GM08714 (cell line): ENCODE data around the gene C17orf114.

Source experiments
- H3K4me3 ChIP-seq: fragments of 200-500 bp; sonication (Bioruptor generic); 2 replicates; pipeline ENCODE4 v1.5.1; 2014; ENCODE audit warnings: mild to moderate bottlenecking, low read length, inconsistent platforms
- ZNF274 ChIP-seq: IDR thresholded peaks from 2 replicates; pipeline ENCODE4 v1.6.1; 2012; ENCODE audit warnings: mild to moderate bottlenecking, low read depth, low read length

The C17orf114 gene

DNA sequence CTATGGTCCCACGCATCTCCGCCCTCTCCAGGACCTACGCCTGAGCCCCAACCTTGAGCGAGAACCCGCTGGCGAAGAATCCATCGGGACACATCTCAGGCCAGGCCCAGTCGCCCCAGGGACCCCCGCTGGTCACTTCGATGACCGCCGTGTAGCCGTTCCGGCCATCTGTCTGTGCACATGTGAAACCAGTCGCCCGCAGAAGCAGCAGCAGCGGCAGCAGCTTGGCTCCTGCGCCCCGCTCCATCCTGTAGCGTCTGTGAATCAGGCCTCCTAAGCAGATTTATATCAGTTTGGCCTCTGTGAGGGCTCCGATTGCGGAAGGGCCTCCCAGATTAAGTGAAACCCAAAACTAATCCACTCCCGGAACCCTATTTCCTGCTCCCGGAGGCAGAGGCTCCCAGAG is 16.0 kb downstream of the C17orf114 start, which contains the start of gene VMO1:
Gene VMO1, minus strand, starts transcription at position 259 of the 406 bp plus-strand sequence. Its CDS starts 12 bp downstream, at position 247.
- no peak within 1 kb of the TSS for H3K4me3 ChIP-seq
- TF ChIP-seq ZNF274, result no peak

DNA sequence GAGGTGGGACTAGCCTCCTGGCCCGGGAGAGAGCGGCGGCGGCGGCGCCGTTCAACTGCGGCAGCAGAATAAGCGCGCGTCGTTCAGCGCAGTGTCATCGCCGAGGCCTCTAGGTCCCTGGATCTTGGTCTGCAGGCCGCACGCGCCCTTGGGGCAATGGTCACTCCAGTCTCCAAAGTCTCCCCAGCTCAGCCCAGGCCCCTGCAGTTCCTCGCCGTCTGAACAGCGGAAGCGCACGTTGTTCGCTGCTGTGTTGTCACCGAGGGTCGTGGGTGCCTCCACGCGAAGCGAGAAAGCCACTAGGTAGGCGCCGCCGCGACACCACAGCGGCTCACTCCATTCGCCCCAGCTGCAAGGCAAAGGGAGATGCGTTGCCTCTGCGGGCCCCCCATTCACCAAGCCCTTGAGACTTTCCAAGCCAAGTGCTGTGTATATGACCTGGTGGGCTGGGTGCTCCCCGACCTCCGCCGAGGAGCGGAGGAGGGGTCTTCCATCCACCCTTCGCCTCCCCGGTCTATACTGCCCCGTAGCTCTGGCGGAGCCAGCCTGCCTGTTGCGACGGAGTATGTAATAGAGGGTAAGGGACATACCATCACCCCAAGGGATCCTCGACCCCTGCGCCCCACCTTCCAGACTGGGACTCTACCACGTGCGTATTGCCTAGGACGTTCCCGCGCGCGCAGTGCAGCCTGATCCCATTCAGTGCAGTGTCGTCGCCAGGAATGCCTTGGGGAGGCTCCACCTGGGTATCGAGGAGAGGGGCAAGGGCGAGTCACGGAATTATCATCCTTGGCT is 16.6 kb downstream of the C17orf114 start:
- TF ChIP-seq ZNF274, result no peak
- no peak overlapping the region for H3K4me3 ChIP-seq

DNA sequence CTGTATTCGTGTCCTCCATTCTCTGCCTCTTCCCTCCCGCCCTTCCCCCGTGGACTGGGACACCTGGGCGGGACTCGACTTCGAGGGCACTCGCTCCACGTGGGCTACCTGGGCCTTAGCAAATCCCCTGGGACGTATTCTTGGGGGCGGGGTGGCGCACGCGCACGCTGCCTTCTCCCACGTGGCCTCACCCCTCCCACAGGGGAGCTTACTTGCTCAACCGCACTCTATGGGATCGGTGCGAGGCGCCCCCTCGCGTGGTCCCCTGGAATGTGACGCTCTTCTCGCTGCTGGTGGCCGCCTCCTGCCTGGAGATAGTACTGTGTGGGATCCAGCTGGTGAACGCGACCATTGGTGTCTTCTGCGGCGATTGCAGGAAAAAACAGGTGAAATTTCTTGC is 19.5 kb downstream of the C17orf114 start:
- no peak for TF ChIP-seq ZNF274
- no peak overlapping the region for H3K4me3 ChIP-seq

DNA sequence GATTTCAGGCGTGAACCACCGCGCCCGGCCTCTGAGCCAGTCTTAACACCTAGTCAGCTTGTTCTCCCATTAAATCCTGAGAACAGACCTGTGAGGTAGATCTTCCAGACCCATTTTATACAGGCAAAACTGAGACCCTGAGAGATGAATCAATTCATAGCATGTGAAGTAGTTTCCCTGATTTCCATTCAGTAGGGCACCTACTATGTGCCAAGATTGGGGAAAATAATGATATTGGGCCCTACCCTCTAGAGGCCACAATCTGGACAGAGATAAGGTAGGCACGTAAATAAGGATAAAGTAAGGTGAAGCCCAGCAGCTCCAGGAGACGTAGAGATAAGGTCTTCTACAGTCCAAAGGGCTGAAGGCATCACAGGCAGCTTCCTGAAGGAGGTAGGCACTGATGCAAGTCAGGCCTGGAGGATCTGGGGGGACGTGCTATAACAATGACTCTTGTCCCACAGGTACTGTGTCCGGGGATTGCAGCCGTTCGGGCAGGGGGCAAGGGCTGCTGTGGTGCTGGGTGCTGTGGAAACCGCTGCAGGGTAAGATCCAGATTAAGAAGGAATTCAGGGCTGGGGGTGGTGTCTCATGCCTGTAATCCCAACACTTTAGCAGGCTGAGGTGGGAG is 21.7 kb downstream of the C17orf114 start:
- TF ChIP-seq ZNF274, result no peak
- H3K4me3 ChIP-seq, result no peak overlapping the region

DNA sequence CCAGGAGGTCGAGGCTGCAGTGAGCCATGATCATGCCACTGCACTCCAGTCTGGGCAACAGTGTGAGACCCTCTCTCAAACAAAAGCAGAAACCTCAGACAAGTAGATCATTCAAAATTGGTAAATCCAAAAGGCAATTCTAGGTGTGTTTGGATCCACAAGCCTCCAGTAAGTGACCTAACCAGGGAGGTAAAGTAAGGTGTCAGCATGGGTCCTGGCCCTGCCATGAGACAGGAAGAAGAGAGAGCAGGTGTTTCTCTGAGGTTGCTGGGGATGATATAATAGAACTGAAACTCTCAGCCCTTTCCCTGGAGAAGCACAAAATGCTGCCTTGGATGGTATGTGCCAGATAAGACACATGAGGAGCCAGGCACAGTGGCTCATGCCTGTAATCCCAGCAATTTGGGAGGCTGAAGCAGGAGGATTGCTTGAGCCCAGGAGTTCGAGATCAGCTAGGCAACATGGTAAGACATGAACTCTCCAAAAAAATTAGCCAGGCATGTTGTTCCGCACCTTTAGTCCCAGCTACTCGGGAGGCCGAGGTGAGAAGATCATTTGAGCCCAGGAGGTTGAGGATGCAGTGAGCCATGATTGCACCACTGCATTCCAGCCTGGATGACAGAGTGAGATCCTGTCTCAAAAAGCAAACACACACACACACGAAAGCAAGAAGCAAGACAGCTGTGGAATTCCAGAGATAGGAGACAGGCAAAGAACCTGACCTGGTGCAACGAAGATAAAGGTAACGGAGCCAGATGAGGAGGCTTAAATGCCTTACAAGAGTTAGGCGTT is 24.0 kb downstream of the C17orf114 start:
- TF ChIP-seq ZNF274, result no peak
- no peak overlapping the region for H3K4me3 ChIP-seq

DNA sequence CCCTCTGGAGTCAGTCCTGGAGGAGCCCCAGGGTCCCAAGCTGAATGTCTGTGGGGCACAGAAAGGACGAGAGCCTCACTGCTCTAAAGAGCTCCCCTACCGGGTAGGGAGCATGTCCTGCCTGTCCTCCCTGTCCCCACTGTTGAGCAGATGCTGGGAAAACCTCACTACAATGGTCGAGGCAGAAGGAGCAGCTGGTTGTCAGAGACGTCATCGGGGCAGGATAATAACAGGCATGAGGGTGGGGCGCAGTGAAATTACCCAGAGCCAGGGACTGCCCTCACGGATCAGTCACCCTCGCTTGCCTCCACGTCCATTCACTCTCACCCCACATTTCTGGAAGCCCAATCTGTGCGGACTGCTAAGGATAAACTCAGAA is 29.9 kb downstream of the C17orf114 start:
- H3K4me3 ChIP-seq, result no peak overlapping the region
- no peak for TF ChIP-seq ZNF274

DNA sequence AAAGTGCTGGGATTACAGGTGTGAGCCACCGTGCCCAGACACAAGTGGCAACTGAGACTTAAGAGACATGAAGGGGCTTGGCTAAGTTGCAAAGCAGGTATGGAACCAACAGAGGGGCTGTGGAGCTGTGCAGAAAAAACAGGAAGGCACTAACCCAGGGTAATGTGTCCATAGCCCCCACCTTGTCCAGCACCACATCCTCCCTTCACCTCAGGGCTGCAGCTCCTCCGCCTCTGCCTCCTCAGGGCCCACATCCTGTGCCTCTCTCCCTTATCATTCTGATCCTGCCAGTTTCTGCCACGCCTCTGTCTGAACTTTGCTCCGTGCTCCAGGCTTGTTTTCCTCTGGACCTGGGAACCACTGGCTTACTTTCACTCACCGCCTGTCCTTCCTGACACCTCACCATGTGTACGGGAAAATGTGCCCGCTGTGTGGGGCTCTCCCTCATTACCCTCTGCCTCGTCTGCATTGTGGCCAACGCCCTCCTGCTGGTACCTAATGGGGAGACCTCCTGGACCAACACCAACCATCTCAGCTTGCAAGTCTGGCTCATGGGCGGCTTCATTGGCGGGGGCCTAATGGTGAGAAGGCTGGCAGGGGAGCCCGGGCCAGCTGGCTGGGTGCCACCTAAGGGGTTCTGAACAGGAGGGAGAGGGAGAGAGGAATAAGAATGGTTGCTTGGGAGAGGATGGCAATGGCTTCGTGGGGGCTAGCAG is 30.5 kb downstream of the C17orf114 start, which contains the start of gene TM4SF5:
Gene TM4SF5, plus strand, starts transcription at position 368 of the 716 bp plus-strand sequence. Its CDS starts 37 bp downstream, at position 405.
- no peak within 1 kb of the TSS for H3K4me3 ChIP-seq
- TF ChIP-seq ZNF274, result no peak

DNA sequence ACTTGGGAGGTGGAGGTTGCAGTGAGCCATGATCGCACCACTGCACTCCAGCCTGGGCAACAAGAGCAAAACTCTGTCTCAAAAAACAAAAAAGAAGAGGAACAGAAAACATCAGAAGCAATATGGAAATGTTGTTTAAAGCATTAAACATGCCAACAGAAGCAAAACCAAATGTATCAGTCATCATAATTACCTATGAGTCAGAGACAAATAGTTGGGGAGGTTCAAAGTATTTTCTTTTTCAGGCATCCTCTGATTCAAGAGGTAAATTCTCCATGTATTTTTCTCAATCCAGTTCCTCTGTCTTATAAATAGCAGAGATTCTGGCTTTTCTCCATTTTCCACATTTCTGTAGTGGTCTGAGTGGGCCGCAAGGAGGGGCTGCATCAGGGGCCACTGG is 32.5 kb downstream of the C17orf114 start:
- no peak for TF ChIP-seq ZNF274
- H3K4me3 ChIP-seq, result no peak overlapping the region

DNA sequence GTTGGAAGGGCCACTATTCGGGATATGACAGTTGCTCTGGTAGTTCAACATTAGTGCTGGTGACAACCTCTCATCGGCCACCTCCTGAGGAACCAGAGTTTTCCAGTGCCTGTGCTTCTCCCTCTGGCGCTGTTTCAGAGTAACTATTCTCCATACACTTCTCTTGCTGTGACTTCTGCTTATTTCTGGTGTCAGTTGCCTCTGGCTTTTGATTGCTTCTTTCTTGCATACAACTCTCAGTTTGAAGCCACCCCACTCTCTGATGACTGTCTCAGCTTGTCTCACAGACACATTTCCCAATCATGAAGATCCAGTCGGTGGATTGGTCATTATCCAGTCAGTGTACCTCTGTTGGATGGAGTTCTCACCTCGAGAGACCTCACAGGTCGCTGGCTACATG is 33.8 kb downstream of the C17orf114 start:
- TF ChIP-seq ZNF274, result no peak
- H3K4me3 ChIP-seq, result no peak overlapping the region

DNA sequence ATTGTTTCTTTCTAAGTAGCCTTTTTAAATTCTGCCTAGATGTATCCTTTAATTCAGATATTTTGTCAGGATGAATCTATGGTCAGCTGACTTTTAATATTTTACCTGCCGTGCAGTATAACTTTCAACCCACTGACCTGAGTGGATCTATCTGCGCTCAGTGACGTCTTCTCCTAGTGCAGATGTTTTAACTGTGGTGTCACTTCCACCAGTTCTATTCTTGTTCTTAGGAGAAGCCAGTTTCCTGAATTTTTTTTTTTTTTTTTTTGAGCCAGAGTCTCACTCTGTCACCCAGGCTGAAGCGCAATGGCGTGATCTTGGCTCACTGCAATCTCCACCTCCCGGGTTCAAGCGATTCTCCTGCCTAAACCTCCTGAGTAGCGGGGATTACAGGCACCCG is 35.4 kb downstream of the C17orf114 start:
- no peak for TF ChIP-seq ZNF274
- no peak overlapping the region for H3K4me3 ChIP-seq

DNA sequence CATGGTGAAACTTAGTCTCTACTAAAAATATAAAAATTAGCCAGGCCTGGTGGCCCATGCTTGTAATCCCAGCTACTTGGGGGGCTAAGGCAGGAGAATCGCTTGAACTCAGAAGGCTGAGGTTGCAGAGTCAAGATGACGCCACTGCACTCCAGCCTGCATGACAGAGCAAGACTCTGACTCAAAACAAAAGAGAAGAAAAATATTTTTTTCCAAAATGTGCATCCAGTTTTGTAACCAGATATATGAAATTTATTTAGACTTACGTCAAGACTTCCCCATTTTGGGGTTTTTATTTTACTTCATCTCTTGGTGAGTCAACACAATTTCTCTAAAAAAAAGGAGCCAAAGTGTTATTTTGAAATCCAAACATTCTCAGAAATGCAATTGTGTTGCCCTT is 35.9 kb downstream of the C17orf114 start:
- H3K4me3 ChIP-seq, result no peak overlapping the region
- TF ChIP-seq ZNF274, result no peak

DNA sequence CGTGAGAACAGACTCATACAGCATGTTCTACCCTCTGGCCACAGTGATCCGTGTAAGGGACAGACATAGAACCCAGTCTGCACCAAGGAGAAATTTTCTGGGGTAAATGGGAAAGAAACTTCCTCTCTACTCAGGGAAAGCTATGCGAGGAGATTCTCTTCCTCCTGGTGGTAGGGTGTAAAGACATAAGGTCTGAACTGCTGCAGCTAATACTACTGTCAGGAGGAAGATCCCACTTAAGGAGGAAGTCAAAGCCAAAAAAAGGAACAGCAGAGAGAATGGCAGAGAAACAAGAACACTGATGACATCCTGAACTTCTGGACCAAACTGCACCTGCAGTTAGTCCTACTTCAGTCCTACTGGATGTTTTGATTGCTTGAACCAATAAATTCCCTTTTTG is 37.5 kb downstream of the C17orf114 start:
- TF ChIP-seq ZNF274, result no peak
- H3K4me3 ChIP-seq, result no peak overlapping the region

DNA sequence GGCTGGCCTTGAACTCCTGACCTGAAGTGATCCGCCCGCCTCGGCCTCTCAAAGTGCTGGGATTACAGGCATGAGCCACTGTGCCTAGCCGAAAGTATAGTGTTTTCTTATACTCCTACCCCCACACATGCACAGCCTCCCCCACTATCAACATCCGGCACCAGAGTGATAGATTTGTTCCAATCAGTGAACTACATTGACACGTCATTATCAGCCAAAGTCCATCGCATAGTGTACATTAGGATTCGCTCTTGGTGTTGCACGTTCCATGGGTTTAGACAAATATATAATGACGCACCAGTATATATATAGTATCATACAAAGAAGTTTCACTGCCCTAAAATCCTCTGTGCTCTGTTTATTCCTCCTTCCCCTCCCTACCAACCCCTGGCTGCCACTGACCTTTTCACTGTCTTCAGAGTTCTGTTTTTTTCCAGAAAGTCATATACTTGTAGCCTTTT is 42.3 kb downstream of the C17orf114 start:
- TF ChIP-seq ZNF274, result no peak
- no peak overlapping the region for H3K4me3 ChIP-seq

DNA sequence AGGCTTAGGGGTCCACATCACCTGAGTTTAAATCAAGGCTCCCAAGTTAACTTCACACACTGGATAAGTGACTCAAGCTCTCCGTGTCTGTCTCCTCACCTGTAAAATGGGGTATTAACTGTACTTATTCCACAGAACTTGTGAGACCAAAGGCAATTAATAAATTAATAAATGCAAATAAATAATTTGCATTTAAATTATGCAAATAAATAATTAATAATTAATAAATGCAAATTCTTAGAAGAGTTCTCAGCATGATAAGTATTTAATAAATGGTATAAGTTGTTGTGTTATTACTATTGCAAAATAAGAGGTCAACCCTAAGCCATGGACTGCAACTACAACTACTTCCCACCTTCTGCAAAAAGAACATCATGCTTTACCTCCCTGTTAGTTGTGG is 48.7 kb downstream of the C17orf114 start:
- no peak overlapping the region for H3K4me3 ChIP-seq
- no peak for TF ChIP-seq ZNF274
